HG03196 (cell line): ENCODE results near the gene TYW5.

Experiments used
- ATAC-seq: cut with Tn5 transposase; IDR thresholded peaks from one replicate; pipeline ENCODE4 v1.9.1; 2021; ENCODE audit not compliant: unreplicated experiment

Gene TYW5, protein sequence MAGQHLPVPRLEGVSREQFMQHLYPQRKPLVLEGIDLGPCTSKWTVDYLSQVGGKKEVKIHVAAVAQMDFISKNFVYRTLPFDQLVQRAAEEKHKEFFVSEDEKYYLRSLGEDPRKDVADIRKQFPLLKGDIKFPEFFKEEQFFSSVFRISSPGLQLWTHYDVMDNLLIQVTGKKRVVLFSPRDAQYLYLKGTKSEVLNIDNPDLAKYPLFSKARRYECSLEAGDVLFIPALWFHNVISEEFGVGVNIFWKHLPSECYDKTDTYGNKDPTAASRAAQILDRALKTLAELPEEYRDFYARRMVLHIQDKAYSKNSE

DNA sequence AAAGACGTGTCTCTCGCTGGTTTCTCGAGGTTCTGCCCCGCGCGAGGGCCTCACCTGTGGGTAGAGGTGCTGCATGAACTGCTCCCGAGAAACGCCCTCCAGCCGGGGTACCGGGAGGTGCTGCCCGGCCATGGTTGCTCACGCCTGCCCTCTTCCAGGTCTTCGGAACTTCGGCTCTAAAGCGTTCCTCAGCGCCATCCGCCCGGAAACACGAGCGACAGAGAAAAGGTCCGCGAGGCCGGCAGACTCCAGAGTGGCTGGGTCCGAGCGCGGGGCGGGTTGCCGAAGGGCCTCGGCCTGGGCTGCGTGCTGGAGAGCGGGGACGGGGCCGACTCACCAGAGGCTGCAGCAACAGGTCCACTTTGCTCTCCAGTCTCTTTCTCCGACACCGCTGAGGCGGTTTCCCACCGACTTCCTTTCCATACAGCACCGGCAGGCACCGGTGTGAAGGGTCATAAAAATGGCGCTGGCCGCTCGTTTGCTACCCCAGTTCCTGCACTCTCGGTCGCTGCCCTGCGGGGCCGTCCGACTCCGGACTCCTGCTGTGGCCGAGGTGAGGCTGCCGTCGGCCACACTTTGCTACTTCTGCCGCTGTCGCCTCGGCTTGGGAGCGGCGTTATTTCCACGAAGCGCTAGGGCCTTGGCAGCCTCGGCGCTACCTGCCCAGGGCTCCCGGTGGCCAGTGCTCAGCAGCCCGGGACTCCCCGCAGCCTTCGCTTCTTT is at the start of gene TYW5, which contains the start of gene MAIP1:
Gene TYW5, minus strand, starts transcription at position 153 of the 723 bp plus-strand sequence. Its CDS starts 21 bp downstream, at position 132.
Gene MAIP1, plus strand, starts transcription at position 244 of the 723 bp plus-strand sequence. Its CDS starts 217 bp downstream, at position 461.
- ATAC-seq: peak; percentile 86

DNA sequence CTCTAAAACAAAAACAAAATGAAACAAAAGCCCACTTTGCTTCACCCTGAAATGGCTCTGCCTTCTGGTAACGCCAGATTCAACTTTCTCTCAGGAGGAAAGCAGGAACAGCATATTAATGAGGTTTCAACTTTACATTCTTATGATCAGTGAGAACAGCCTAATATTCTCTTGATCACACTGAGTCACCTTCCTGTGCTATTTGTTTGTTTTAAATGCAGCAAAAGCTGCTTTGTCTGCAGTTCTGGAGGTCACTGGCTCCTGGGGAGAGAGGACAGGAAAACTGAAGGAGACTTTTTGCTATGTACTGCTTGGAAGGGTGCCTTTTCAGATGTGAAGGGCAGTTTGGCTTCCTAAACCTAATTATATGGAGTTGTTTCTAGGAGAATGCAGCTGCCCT is 48.2 kb upstream of the TYW5 start:
- ATAC-seq: no peak

DNA sequence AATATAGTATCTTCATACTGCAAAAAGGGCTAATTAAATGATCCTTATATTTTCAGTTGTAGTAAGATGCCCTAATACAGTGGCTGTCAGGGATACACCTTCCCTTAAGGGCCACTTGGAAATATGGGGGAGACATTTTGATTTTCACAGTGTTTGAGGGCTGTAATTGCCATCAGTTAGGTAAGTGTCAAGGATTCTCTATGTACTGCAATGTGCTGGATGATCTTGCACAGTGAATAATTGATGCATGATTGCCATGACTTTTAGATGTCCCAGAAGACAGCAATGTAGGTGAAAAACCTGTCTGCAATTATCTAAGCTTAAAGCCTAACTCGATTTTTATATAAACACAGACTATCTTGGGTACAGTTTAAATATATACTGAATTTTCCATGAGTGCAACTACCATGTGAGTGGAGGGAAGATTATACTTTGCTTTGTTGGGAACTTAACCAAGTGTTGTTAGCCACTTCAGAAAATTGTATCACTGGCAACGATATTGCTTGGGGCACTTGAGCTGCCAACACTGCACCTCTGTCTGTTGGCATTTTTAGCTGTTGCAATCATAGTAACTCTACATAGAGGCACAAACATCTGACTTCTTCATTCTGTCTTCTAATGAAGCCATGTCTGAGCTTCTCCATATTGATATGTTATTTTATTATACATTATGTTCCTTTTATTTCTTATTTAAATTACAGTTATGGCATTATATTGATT is 45.3 kb upstream of the TYW5 start:
- no peak for ATAC-seq

DNA sequence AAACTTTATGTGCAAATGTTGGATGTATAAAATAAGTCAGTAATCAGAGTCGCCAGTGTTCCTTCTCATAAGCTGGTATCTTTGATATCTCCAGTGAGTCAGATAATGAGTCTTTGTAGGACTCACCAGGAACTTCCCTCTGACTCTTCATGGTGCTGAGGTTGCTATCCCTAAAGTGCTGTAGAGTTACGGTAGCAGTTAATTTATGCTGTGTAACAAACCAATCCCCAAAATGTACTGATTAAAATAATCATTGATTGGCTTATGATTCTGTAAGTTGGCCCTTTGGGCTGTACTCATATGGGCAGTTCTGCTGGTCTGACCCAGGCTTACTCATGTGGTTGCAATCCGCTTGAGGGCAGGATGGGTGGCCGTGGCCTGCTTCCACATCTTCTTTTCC is 43.9 kb upstream of the TYW5 start:
- ATAC-seq: no peak

DNA sequence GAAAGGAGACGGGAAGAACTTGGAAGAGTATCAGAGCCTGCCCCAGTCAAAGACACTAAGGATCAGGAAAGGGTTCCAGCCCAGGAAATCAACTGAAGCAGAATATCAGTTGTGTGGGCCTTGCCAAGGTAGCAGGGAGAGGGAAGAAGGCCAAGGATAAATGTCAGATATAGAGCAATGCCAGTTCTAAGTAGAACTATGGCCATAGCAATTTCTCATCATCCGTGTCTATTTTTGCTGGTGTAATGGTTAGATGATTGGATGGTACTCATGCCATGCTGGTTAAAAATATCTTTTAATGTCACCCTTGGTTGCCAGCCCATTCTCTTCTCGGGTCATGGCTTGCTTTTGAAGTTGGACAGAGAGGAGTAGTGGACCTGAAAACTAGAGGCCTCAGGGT is 42.0 kb upstream of the TYW5 start:
- no peak for ATAC-seq

DNA sequence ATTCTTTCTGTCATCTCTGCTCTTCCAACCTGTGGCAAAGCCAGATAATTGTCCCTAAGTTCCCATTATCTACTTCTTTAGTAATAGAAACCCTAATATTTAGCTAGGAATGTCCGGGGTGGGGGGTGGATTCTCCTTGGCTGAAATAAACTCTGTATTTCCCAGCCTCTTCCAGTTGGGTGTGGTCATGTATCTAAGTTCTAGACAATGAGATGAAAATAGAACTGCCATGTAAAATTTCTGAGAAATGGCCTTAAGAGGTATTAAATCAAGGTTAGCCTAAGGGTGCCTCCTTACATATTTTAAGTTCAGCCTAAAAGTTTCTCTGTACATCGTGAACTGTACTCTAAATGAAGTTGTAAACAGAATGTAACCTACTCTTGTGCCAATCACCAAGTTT is 39.6 kb upstream of the TYW5 start:
- no peak for ATAC-seq

DNA sequence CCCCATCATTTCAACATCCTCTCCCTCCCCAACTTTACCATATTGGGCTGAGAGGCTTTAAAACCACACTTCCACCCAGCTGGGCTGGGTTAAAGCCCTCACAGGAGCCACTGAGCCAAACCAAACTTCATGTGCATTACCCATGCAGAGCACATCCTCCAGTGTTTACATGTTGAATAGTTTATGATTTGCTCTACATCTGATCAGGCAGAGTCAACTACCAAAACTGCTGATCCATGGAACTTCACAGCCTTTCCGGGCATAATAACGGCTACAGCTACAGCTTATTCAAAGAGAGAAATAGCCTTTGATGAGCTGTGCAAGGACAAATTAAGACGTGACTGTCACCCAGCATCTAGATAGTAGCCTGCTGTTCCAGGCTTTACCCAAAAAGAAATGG is 39.1 kb upstream of the TYW5 start:
- ATAC-seq: no peak

DNA sequence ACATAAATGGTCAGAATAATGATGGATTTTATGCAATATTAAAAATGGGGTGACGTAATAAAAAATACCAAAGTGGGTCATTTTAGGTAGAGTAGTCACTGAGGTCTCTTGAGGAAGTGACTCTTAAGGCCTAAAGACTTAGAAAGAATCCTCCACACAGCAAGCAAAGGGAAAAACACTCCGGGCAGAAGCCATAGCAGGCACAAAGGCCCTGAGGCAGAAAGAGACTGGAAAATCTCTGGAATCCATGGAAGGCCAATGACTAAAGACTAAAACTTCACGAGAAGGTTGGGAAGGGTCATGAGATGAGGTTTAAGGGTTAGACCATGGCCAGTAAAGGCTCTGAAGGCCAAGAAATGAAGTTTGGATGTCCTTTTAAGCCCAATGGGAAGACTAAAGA is 37.0 kb upstream of the TYW5 start:
- ATAC-seq: no peak

DNA sequence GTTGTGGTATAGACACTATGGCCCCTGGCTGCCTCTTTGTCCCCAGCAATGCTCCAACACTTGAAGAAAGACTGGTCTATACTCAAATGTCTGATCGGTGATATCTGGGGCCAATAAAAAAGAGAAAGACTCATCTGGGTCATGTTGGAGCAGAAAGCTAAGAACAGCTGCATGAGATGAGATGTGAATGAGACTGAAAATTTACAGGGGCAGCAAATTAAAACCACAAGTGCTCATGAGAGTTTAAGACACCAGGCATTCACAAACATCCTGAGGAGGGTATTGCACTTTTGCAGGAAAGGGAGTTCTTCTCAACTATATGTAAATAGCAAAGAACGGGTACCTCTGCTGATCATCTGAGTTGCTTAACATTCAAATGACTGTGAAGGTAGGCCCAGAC is 36.4 kb upstream of the TYW5 start:
- ATAC-seq: no peak

DNA sequence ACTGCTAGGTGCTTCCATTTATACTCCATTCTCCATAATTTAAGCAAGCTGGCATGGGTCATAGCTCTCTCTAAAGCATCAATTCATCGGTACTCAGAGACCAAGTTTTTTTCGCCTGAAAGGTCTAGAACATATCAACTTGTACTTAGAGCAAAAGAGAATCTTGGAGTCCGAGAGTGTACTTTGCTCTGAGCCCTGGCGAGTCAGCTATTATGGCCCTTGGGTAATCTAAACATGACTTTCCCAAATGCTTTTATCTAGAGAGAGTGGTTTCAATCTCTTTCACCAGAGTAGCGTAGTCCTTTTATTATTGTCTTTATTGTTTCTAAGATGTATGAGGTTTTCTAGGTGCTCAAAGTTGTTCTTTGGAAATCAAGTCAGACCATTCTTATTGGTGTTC is 34.5 kb upstream of the TYW5 start:
- ATAC-seq: no peak

DNA sequence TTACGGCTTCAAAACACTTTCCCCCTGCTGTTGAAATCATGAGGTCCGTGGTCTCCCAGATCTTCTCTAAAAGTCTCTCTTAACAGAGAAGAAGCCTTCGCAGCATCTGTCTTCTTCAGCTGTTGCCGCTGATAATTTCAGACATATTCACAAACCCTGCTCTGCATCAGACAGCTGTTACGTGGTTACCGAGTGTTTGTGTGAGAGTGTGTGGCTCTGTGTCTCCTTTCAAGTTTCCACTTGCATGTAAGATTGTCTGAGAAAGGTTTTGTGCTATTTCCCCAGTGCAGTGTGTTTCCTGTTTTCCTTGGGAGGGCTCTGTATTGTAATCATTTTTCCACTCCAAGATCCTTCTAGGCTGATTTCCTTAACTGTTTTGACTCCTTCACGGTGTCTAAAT is 32.9 kb upstream of the TYW5 start:
- no peak for ATAC-seq

DNA sequence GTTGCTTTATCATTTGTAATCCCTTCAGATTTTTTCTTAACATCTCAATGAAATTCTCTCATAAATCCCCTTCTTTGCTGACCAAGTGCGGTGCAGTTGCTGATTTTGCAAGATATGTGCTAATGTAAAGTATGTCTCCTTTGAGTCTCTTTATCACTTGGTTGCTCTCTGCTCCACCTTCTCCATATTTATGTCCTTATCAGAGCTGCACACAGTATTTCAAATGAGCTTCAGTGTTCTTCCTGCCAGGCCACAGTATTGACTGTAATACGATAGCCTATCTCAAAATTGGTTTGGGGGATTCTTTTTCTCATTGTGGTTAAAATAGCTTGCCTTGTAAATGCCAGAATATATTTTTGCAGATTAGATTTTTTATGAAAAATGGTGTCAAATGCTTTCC is 32.3 kb upstream of the TYW5 start:
- ATAC-seq: no peak

DNA sequence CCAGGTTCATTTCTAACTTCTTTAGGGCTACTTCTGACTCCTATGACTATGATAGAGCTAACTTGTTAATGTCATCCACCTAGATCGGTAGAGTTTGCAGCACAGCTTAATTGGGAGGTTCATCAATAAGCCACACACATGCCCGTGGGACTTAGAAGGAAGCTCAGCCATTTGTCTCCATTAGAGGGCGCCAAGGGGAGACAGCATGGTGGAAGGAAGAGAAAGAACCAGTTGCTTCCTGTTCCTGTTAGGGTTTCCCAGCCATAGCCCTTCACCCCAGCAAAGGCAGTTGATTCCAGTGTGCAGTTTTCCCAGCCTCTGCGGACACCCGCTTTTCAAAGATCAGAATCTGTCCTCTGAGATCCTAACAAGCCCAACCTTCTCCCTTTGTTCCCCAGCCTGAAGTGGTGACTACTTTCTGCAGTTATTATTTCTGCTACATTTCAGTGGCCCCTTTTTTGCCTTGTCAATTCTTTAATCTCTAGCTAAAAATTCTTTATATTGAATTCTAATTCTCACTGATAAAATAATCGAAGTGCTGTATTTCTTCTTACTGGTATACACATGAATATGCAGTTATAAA is 30.4 kb upstream of the TYW5 start:
- peak; percentile 61 for ATAC-seq

DNA sequence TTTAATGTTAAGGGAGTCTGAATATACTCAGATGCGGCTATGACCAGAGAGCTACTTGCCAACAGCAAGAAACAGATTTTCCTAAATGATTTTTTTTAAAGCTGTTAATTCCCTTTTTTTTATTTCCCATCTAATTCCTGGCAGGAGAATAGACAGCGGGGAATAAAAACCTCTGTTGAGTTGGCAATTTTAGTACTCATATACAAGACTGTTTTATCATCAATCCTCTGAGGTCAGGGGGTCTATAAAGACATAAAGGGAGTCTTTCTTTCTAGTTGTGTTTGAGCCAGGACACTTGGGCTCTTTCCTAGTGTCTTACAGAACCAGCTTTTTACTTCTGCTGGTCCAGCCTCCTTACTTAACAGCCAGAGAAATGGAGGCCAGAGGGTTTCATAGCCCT is 29.5 kb upstream of the TYW5 start:
- ATAC-seq: no peak

DNA sequence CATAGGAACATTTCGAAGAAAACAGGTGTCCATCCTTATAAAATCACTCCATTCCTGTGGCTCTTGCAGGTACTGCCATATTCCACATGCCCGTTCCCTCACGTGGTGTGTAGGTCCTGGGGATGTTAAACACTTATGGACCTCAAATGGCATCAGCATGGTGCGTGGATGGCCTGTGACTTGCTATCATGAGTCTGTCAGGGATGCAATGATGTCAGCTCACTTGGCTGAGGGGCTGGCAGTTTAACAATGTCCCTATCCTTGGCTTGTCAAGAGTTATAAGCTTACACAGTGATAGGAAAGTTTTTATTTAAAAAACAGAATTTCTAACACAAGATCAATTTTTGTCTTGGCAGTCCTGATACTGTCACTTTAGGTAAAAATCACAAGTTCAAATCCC is 28.9 kb upstream of the TYW5 start:
- no peak for ATAC-seq

DNA sequence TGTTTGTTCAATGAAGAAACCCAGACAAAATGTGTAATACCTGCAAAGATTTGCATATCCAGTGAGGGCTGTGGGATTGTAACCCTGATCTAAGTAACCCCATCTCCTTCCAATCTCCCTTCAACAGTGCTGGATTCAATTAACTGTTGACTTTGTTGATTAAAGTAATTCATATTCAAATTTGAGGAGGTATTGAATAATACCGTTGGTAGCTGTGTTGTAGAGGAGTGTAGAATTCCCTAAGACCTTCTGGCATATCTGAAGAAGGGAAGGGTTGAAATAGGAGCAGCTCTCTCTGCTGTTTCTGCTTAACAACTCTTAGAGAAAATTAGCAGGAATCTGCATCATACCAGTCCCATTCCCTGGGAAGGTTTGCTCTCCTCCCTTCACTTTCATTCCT is 28.2 kb upstream of the TYW5 start:
- no peak for ATAC-seq

DNA sequence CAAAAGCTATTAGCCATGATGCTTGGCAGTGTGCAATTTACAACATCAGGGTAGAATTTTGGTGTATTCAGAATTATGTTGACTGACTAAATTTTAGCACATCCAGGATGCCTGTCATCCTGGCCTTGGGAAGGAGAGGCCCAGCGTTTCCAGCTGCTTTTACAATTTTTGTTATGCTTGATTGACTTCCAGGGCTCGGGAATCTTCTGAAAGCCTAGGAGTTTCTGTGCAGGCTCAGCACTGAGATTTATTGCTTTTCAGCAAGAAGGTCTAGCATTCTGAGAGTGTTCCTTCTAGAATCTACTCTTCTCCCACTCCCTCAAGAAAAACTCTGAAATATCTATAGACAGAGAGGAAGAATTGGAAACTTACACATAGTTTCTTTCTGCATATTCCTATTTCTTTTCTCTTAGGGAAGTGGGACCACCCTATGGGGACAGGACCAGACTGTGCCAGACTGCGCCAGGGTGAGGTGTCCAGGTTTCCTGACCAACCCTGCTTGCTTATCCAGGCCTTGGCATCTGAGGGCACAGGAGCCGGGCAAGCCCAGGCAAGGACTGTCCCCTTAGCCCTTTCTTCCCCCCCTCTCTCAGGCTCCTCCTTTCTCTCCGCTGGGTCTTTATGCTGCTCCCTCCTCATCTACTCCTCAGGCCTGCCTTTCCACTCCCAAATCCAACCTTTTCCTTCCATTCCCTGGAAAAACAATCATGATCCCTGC is 27.0 kb upstream of the TYW5 start:
- no peak for ATAC-seq

DNA sequence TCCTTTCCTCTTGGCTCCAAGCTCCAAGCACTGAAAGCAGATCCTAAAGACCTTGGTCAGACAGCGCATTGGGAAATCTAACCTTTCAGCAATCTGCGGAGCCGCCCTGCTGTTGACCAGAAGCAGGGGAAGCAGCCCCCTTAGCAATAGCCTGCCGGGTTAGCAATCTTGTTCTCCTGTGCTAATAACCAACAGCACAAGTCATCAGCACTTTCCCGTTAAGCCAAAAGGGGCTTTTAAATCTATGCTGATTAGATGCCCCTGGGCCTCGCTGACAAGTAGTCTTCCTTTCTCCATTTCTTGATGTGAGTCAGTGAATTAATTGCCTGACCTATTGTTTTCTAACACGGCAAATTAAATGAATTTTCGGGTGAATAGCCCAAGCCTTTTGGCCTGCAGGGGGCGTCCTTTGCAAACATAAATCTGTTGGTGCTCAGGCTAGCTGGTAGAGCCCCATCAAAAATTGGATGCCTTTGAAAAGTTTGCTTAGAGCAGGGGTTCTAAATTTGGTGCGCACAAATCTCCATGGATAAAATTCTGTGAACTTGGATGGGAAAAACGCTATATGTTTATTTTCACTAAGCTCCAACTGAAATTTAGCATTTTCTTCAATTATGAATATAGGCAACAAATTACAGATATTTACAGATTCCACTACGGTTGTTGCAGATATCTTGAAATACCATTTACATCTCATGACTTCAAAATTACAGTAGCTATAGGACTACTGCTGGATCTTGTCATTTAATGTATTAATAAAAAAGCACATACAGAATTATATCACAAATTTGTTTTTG is 24.7 kb upstream of the TYW5 start:
- peak; percentile 34 for ATAC-seq

DNA sequence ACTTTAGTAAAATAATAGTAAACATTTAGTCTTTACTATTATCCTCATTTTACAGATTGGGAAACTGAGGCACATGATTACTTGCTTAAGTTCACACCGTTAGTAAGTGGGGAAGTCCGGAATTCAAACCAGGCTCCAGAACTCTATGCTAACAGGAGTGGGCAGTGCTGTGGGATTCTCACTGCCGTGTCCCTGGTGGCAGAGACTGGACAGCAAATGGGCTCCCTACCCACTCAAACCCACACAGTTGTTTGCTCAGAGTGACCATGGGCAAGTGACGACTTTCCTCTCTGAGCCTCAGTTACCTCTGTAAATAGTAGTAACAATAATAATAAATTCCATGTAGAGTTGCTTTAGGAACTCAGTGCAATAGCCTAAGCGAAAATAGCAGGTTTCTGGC is 24.1 kb upstream of the TYW5 start:
- ATAC-seq: no peak

DNA sequence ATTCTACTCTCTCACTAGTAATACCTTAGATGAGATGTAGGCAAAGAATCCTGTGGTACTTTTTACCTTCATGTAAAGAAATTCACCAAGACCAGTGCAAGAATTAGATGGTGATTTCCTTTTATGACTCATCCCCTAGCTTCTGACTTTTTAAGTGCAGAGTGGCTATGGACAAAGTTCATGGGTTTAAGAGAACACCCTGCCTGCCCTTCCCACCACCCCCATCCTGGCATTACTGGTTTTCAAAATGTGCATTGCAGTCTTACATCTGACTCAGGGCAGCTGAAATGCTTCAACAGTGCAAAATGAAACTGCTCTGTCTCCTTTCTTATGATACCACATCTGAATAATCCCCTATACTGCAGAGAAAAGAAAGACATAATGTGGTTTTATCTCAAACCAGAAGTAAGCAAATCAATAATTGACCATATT is 22.7 kb upstream of the TYW5 start:
- ATAC-seq: peak; percentile 86
